Effector CD4-positive, alpha-beta T cell (primary cell): Measurements from ENCODE around the gene INPP5F.
A peak's percentile ranks its signal among the peaks of the same experiment; 100 is the strongest.
"Not testable (repeated sequence)": the region's sequence is repeated elsewhere in the genome, so short reads cannot be mapped to it uniquely, and the experiment has no call there.

Experiments
- DNase-seq: peaks from one replicate; pipeline ENCODE4 v3.0.0-alpha.2; 2020

The INPP5F gene

GRCh38 chr10:119748871-119749270, 23.0 kb downstream of the INPP5F start:
- no peak for DNase-seq

DNA sequence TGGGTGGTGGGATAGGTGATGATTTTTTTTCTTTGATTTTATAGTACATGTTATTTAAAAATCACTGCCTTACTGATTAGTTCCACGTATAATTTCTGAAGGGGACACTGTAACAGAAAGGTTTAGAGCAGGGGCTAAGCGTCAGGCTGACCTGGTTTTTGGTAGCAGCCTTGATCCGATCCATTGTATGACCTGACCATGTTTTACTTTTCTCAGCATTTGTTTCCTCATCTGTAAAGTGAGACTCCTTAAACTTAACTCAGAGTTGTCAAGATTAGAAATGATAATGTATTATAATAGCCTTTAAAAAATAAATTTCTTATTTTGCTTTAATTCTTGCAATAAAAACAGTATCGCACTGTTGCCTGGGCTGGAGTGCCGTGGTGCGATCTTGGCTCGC, 23.6 kb downstream of the INPP5F start:
- DNase-seq, result no peak

DNA sequence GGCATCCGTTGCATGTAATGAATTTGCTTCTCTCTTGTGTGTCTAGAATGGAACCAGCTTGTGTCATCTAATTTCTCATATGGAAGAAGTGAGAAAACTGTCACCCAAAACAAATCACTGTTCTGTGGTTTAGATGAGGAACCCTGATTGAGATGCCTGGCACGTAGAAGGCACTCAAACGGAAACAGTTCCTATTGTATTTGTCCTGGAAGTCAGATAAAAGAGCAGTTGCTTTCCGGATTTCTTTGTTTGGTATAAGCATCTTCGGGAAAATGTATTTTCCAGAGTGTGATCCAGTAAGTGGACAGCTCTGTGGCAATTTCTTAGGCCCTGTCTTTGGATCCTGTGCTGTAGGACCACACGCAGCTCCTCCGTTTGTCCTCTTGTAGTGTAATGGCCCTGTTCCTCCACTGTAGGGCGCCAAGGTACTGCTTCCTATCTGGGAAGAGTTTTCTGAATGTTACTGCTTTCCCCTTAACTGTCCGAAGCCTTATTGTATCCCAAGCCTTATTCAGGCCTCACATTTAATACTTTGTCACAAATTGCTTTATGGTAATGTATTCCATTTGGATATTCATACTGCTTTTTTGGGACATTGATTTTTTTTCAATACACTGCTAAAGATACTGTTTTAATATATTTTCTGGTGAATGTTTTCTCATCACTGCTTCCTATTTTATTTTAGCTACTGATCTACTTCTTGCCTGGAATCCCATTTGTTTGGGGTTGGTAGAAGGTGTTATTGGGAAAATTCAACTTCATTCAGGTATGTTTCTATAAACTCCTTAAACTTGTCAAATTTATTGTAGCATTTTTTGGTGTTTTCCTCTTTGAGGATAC, 24.8 kb downstream of the INPP5F start:
- peak; percentile 35 for DNase-seq

DNA sequence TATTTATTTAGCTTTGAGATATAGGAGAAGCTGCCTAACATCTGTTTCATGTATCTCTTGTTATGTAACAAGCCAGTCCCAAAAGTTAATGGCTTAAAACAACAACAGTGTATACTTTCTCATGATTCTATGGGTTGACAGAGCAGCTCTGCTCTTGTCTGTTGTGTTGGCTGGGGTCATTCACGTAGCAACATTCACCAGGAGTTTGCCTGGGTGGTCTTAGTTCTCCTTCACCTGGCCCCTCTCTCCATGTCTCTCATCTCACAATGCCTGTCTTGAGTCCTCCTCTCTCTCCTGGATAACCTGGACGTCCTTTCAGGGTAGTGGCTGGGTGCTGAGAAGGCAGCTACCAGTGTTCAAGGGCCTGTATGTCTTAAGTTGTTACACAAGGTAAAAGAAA, 27.5 kb downstream of the INPP5F start:
- DNase-seq, result no peak

GRCh38 chr10:119754085-119754484, 28.2 kb downstream of the INPP5F start:
- no peak for DNase-seq

DNA sequence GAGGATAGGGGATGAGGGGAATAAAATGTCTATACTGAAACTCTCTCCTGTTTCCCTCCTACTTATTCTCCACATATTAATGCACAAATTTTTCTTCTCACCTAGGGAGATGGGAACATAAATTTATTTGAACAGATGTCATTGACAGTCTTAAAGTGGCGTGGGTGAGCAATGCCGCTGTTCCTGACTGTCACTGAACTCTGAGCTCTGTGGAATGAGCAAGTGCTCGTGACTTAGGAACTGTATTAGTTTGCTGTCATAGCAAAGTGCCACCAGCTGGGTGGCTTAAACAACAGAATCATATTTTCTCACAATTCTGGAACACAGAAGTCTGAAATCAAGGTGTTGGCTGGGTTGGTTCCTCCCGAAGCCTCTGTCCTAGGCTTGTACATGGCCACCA, 29.1 kb downstream of the INPP5F start:
- DNase-seq, result no peak

GRCh38 chr10:119755446-119755845, 29.6 kb downstream of the INPP5F start:
- DNase-seq, result no peak

GRCh38 chr10:119758448-119759195, 32.8 kb downstream of the INPP5F start:
- DNase-seq, result no peak

- no peak for DNase-seq
Observed at GRCh38 chr10:119759832-119760231, 34.0 kb downstream of the INPP5F start.

DNA sequence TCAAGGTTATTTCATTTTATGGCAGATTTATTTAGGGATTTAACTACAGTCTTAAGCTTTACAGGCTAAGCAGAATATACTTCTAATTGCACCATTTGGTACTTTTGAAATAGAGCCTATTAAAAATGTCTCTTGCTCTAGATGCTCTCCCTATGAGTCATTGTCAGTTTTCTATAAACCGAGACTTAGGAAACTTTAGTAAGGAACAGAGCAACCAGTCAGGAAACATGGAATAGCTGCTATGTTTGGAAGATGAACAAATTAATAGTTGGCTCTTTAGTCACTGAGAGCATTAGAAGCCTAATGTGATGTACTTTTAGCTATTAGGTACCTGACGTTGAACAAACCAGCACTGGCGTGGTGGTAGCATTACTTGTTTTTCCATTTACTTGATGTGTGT, 35.3 kb downstream of the INPP5F start:
- no peak for DNase-seq

GRCh38 chr10:119762035-119762434, 36.2 kb downstream of the INPP5F start:
- DNase-seq, result no peak

DNA sequence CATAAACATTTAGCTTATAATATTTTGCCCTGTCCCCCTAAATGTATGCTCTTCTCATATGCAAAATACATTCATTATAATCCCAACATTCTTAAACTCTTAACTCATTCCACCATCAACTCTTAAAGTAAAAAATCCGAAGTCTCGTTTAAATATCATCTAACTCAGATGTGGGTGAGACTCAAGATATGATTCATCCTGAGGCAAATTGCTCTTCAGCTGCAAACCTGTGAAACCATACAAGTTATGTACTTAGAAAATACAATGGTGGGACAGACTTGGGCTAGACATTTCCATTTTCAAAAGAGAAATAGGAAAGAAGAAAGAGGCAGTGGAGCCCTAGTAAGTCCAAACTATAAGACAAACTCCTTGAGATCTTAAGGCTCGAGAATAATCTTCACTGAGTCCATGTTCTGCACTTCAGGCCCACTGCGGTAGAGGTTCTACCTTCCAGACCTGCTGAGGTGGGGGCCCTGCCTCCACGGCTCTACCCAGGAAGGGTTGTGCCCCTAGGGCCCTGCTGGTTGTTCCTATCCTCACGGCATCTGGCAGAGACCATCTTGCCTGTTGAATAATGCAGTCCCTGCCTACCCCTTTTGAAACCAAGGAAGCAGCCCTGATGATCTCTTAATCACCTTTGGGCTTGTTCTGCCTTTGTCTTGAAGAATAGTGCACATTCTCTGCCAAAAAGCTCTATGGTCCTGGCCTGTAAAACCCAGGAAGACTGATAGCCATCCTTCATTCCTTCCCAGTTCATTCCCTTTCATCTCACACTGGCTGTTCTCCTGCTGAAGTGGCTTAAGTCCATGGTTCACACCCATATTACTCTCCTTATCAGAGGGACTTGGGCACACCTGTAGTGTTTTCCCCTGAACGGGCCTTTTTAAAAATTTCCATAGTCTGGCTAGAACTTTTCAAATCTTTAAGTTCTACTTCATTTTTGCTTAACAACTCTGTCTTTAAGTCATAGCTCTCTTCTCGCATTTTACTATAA, 37.3 kb downstream of the INPP5F start:
- DNase-seq, result no peak

GRCh38 chr10:119768455-119769094, 42.7 kb downstream of the INPP5F start:
- no peak for DNase-seq

- no peak for DNase-seq
Observed at GRCh38 chr10:119769886-119770285, 44.0 kb downstream of the INPP5F start.

- DNase-seq, result no peak
Observed at GRCh38 chr10:119770928-119771327, 45.1 kb downstream of the INPP5F start.

- no peak for DNase-seq
Observed at GRCh38 chr10:119772334-119772733, 46.5 kb downstream of the INPP5F start.

DNA sequence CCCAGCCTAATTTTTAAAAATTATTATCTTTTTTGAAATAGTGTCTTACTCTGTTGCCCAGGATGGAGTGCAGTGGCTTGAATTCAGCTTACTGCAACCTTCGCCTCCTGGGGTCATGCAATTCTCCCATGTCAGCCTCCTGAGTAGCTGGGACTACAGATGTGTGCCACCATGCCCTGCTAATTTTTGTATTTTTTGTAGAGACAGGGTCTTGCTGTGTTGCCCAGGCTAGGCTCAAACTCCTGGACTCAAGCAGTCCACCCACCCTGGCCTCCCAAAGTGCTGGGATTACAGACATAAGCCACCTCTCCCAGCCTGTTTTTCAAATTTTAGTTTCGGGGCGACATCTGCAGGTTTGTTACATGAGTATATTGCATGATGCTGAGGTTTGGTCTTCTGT, 47.2 kb downstream of the INPP5F start:
- not testable (repeated sequence) for DNase-seq

DNA sequence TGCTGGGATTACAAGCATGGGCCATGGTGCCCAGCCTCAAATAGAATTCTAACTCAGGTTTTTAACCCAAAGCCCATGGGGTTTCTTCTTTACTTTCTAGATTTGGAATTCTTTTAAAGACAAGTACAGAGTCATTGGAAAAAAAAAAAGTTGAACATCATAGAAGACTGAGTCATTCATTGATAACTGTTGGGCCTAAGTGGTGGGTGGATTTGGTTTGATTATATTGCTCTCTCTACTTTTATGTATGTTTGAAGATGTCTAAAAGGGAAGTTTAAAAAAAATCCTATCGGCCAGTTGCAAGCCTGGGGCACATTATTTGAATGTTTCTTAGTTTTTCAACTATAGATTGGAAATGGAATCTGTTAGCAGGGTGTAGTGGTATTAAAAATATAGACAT, 49.7 kb downstream of the INPP5F start:
- no peak for DNase-seq

DNA sequence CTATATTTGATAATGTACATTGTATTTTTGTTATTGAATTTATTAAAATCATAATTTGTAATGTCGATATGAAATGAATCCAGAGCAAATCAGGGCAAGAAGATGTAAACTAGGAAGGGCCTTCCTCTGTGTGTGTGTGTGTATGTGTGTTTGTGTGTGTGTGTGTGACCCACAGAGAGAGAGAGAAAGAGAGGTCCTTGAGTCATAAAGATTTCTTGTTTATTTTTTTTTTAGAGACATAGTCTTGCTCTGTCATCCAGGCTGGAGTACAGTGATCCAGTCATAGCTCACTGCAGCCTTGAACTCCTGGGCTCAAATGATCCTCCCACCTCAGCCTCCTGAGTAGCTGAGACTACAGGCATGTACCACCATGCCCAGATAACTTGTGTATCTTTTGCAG, 50.7 kb downstream of the INPP5F start:
- no peak for DNase-seq

- no peak for DNase-seq
Observed at GRCh38 chr10:119777686-119778085, 51.8 kb downstream of the INPP5F start.

DNA sequence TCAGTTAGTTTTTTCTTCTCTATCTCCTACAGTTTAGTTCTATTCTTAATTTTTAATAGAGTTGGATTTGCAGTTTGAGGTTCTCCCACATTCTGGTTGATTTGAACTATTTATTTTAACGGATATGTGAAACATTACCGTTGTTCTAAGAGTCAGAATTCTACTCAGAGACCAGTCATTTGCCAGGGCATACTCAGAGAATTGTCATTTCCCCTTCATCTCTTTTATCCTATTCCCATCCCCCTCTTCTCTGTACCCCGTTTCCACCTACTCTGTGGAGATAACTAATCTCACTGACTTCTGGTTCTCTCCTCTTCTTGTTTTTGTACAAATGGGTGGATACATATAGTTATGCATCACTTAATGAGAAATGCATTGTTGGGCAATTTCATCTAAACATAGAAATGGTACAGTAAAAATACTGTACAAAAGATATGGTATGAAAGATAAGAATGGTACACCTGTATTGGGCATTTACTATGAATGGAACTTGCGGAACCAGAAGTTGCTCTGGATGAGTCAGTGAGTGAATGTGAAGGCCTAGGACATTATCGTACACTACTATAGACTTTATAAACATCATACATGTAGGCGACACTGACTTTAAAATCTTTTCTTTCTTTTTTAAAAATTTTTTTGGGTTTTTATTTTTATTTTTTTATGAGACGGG, 53.1 kb downstream of the INPP5F start:
- no peak for DNase-seq
